GM18858 (cell line): ENCODE measurements around the gene PSMG1.

ENCODE experiments used
- ATAC-seq: cut with Tn5 transposase; IDR thresholded peaks from one replicate; pipeline ENCODE4 v1.9.1; 2021; ENCODE audit not compliant: unreplicated experiment

Gene PSMG1

GRCh38 chr21:39125752-39126485 is 57.3 kb downstream of the PSMG1 start:
- ATAC-seq = no peak
